Liver (tissue), 9 donors: ENCODE measurements around the gene SBF2. TPM values are rescaled to one million over a fixed set of nuclear protein-coding genes. Genes with fewer than 3 reads are reported as not detected.
"Not testable (repeated sequence)": the region's sequence is repeated elsewhere in the genome, so short reads cannot be mapped to it uniquely, and the experiment has no call there.

ENCODE experiments used
- DNase-seq: peaks from one replicate; pipeline ENCODE4 v3.0.0-alpha.2; 2017; ENCODE audit warnings: low spot score
- H3K27ac ChIP-seq, 2 donors: one replicate each; pipeline ENCODE4 v1.7.0; 2013; ENCODE audit warnings: inconsistent platforms in 2 of 2, low read length in 2 of 2, control low read depth in 1 of 2, low read depth in 1 of 2, mild to moderate bottlenecking in 1 of 2
- H3K27me3 ChIP-seq, 4 donors: one replicate each; pipeline versions ENCODE4 v1.6.1 to v1.7.0; 2013; ENCODE audit warnings: low read length in 3 of 4, inconsistent platforms in 1 of 4, mild to moderate bottlenecking in 1 of 4, moderate library complexity in 1 of 4; ENCODE audit not compliant: control insufficient read depth in 4 of 4, insufficient read depth in 4 of 4
- H3K36me3 ChIP-seq, 4 donors: one replicate each; pipeline versions ENCODE4 v1.6.1 to v1.7.0; 2013; ENCODE audit warnings: low read length in 3 of 4, mild to moderate bottlenecking in 3 of 4, low read depth in 1 of 4, moderate library complexity in 1 of 4; ENCODE audit not compliant: control insufficient read depth in 4 of 4, insufficient read depth in 3 of 4
- H3K4me1 ChIP-seq, 4 donors: one replicate each; pipeline versions ENCODE4 v1.6.1 to v1.7.0; 2013; ENCODE audit warnings: low read length in 3 of 4, mild to moderate bottlenecking in 3 of 4, moderate library complexity in 1 of 4; ENCODE audit not compliant: control insufficient read depth in 4 of 4, insufficient read depth in 4 of 4
- H3K4me3 ChIP-seq, 3 donors: one replicate each; pipeline versions ENCODE4 v1.6.1 to v1.7.0; 2013; ENCODE audit warnings: low read length in 3 of 3, control low read depth in 1 of 3, low read depth in 1 of 3, mild to moderate bottlenecking in 1 of 3
- H3K9ac ChIP-seq, 2 donors: one replicate each; pipeline ENCODE4 v1.7.0; 2013; ENCODE audit warnings: low read length in 2 of 2, mild to moderate bottlenecking in 2 of 2, moderate library complexity in 2 of 2, control low read depth in 1 of 2, low read depth in 1 of 2
- H3K9me3 ChIP-seq, 4 donors: one replicate each; pipeline versions ENCODE4 v1.6.1 to v1.7.0; 2013; ENCODE audit warnings: low read length in 3 of 4; ENCODE audit not compliant: control insufficient read depth in 4 of 4
- FOXA2 ChIP-seq: IDR thresholded peaks from 2 replicates; pipeline ENCODE4 v1.6.1; 2016; ENCODE audit warnings: antibody characterized with exemption
- GABPA ChIP-seq, 2 donors: IDR thresholded peaks in 1 of 2; conservative IDR thresholded peaks in 1 of 2; 2 replicates each; pipeline ENCODE4 v1.6.1; 2016; ENCODE audit warnings: antibody characterized with exemption in 2 of 2, mild to moderate bottlenecking in 1 of 2, moderate library complexity in 1 of 2
- HNF4A ChIP-seq, 2 donors: conservative IDR thresholded peaks; 2 replicates each; pipeline ENCODE4 v1.6.1; 2016; ENCODE audit warnings: antibody characterized with exemption in 2 of 2, mild to moderate bottlenecking in 2 of 2
- NR2F2 ChIP-seq: IDR thresholded peaks from 2 replicates; pipeline ENCODE4 v1.6.1; 2016; ENCODE audit warnings: antibody characterized with exemption
- RAD21 ChIP-seq, 2 donors: IDR thresholded peaks; 2 replicates each; pipeline ENCODE4 v1.6.1; 2016; ENCODE audit warnings: antibody characterized with exemption in 2 of 2, mild to moderate bottlenecking in 2 of 2
- RXRA ChIP-seq, 2 donors: IDR thresholded peaks; 2 replicates each; pipeline ENCODE4 v1.6.1; 2017 to 2018; ENCODE audit warnings: antibody characterized with exemption in 2 of 2, mild to moderate bottlenecking in 1 of 2
- SP1 ChIP-seq: IDR thresholded peaks from 2 replicates; pipeline ENCODE4 v1.6.1; 2018; ENCODE audit warnings: antibody characterized with exemption, mild to moderate bottlenecking
- TAF1 ChIP-seq: conservative IDR thresholded peaks from 2 replicates; pipeline ENCODE4 v1.6.1; 2016; ENCODE audit warnings: antibody characterized with exemption, mild to moderate bottlenecking
- YY1 ChIP-seq: IDR thresholded peaks from 2 replicates; pipeline ENCODE4 v1.6.1; 2016; ENCODE audit warnings: antibody characterized with exemption, mild to moderate bottlenecking
- whole genome bisulfite sequencing: extraction: QIAGEN DNeasy Blood & Tissue Kit; methylation state at CpG from one replicate; pipeline ENCODE4 v1.1.7; 2013; 5-methylcytosine and 5-hydroxymethylcytosine counted together
- polyA plus RNA-seq, 2 donors: library from polyadenylated mRNA; stranded (reverse) in 1 of 2; unstranded in 1 of 2; fragments of 200-250 nt in 1 of 2; fragments of >200 nt in 1 of 2; fragmentation: Nextera tagmentation in 1 of 2; extraction: Ambion mirVana in 1 of 2; gene quantifications; one replicate each; pipeline versions ENCODE4 v1.2.1 to v1.2.3, GENCODE V29; 2013 to 2015
- total RNA-seq, 2 donors: library from RNA; depleted of rRNA; stranded (reverse); fragments of >200 nt; gene quantifications; one replicate each; pipeline ENCODE4 v1.2.3, GENCODE V29; 2014
- TF ChIP-seq, protein P1 (sequence below): IDR thresholded peaks from 2 replicates; pipeline ENCODE4 v1.6.1; 2016; ENCODE audit warnings: antibody characterized with exemption, mild to moderate bottlenecking
- TF ChIP-seq, protein P2 (sequence below): IDR thresholded peaks from 2 replicates; pipeline ENCODE4 v1.6.1; 2016; ENCODE audit warnings: antibody characterized with exemption
- TF ChIP-seq, protein P3 (sequence below): IDR thresholded peaks from 2 replicates; pipeline ENCODE4 v1.6.1; 2016; ENCODE audit warnings: antibody characterized with exemption
- donor health status: healthy.
- donor health status: healthy.
- donor health status: healthy.
- donor health status: healthy.
- donor health status: healthy.

The SBF2 gene
- total and polyA plus RNA-seq, 4 donors, result 7.5 to 31.3 (median 14.7) TPM

DNA sequence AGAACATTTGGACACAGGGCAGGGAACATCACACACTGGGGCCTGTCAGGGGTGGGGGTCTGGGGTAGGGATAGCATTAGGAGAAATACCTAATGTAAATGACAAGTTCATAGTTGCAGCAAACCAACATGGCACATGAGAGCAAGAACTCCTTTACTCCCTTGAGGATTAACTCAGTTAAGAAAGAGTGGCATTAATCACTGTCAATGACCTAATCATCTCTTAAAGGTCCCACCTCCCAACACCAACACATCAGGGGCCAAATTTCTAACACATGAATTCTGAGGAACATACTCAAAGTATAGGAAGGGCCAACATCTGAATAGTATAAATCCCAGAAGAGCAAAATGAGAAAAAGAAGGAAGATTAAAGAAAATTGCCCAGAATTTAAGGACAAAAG lies 357.3 kb downstream of the SBF2 start:
- Histone ChIP-seq H3K36me3 (no peaks in the 10 kb centered on the region), H3K4me3 (no peak overlapping the region), H3K9ac (no peak overlapping the region), H3K9me3 (no peaks in the 10 kb centered on the region), H3K4me1 (no peaks in the 10 kb centered on the region), H3K27ac (no peak overlapping the region), H3K27me3 (no peaks in the 10 kb centered on the region)
- TF ChIP-seq TAF1 (no peak), YY1 (no peak), GABPA (IDR thresholded peaks at IDR 0.05 in 1 of 2, conservative IDR thresholded peaks at IDR 0.05 in 1 of 2) (no peak), NR2F2 (no peak), RAD21 (IDR thresholded peaks at IDR 0.05) (no peak), RXRA (IDR thresholded peaks at IDR 0.05) (no peak), HNF4A (conservative IDR thresholded peaks at IDR 0.05) (no peak), FOXA2 (no peak)
- TF ChIP-seq, protein P1, sequence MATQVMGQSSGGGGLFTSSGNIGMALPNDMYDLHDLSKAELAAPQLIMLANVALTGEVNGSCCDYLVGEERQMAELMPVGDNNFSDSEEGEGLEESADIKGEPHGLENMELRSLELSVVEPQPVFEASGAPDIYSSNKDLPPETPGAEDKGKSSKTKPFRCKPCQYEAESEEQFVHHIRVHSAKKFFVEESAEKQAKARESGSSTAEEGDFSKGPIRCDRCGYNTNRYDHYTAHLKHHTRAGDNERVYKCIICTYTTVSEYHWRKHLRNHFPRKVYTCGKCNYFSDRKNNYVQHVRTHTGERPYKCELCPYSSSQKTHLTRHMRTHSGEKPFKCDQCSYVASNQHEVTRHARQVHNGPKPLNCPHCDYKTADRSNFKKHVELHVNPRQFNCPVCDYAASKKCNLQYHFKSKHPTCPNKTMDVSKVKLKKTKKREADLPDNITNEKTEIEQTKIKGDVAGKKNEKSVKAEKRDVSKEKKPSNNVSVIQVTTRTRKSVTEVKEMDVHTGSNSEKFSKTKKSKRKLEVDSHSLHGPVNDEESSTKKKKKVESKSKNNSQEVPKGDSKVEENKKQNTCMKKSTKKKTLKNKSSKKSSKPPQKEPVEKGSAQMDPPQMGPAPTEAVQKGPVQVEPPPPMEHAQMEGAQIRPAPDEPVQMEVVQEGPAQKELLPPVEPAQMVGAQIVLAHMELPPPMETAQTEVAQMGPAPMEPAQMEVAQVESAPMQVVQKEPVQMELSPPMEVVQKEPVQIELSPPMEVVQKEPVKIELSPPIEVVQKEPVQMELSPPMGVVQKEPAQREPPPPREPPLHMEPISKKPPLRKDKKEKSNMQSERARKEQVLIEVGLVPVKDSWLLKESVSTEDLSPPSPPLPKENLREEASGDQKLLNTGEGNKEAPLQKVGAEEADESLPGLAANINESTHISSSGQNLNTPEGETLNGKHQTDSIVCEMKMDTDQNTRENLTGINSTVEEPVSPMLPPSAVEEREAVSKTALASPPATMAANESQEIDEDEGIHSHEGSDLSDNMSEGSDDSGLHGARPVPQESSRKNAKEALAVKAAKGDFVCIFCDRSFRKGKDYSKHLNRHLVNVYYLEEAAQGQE, result no peak
- TF ChIP-seq, protein P2, sequence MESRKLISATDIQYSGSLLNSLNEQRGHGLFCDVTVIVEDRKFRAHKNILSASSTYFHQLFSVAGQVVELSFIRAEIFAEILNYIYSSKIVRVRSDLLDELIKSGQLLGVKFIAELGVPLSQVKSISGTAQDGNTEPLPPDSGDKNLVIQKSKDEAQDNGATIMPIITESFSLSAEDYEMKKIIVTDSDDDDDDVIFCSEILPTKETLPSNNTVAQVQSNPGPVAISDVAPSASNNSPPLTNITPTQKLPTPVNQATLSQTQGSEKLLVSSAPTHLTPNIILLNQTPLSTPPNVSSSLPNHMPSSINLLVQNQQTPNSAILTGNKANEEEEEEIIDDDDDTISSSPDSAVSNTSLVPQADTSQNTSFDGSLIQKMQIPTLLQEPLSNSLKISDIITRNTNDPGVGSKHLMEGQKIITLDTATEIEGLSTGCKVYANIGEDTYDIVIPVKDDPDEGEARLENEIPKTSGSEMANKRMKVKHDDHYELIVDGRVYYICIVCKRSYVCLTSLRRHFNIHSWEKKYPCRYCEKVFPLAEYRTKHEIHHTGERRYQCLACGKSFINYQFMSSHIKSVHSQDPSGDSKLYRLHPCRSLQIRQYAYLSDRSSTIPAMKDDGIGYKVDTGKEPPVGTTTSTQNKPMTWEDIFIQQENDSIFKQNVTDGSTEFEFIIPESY, result no peak
- TF ChIP-seq, protein P3, sequence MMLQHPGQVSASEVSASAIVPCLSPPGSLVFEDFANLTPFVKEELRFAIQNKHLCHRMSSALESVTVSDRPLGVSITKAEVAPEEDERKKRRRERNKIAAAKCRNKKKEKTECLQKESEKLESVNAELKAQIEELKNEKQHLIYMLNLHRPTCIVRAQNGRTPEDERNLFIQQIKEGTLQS, result no peak
- DNase-seq, result no peak

DNA sequence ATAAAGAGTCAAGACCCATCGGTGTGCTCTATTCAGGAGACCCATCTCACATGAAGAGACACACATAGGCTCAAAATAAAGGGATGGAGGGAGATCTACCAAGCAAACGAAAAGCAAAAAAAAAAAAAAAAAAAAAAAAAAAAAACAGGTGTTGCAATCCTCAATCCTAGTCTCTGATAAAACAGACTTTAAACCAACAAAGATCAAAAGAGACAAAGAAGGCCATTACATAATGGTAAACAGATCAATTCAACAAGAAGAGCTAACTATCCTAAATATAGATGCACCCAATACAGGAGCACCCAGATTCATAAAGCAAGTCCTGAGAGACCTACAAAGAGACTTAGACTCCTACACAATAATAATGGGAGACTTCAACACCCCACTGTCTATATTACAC lies 361.2 kb downstream of the SBF2 start:
- 68% methylated on average over 2 of the region's 2 CpGs for WGBS
- H3K27me3 ChIP-seq, H3K9me3 ChIP-seq, H3K4me3 ChIP-seq, DNase-seq, H3K27ac ChIP-seq, H3K36me3 ChIP-seq, H3K9ac ChIP-seq, H3K4me1 ChIP-seq: not testable (repeated sequence)
- peak in 1 of 2 donors; percentile 40 for TF ChIP-seq HNF4A (conservative IDR thresholded peaks at IDR 0.05)

DNA sequence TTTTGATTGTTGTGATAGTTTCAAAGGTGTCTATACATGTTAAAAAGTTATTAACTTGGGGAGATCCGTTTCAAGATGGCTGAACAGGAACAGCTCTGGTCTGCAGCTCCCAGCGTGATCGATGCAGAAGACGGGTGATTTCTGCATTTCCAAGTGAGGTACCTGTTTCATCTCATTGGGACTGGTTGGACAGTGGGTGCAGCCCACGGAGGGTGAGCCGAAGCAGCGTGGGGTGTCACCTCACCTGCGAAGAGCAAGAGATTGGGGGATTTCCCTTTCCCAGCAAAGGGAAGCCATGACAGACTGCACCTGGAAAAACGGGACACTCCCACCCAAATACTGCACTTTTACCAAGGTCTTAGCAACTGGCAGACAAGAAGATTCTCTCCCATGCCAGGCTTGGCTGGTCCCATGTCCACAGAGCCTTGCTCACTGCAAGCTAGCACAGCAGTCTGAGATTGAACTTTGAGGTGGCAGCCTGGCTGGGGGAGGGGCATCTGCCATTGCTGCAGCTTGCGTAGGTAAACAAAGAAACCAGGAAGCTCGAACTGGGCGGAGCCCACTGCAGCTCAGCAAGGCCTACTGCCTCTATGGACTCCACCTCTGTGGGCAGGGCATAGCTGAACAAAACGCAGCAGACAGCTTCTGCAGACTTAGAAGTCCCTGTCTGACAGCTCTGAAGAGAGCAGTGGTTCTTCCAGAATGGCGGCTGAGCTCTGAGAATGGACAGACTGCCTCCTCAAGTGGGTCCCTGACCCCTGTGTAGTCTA lies 363.3 kb downstream of the SBF2 start:
- H3K9me3 ChIP-seq, H3K4me1 ChIP-seq, H3K36me3 ChIP-seq, H3K27me3 ChIP-seq, H3K9ac ChIP-seq, H3K4me3 ChIP-seq, H3K27ac ChIP-seq: not testable (repeated sequence)
- peak; percentile 33 for DNase-seq
- WGBS, result 89% methylated on average over 14 of the region's 14 CpGs
- peak in 1 of 2 donors; percentile 60 for TF ChIP-seq HNF4A (conservative IDR thresholded peaks at IDR 0.05)
- peak; percentile 42 for TF ChIP-seq SP1
